ENCODE measurements around the gene GABRQ. TPM values are rescaled to one million over a fixed set of nuclear protein-coding genes. Genes with fewer than 3 reads are reported as not detected.

GABRQ gene
- 1 to 10 TPM in 3 of 4 donors, under 1 TPM in 1; 0.57 to 1.5 (median 1.3) TPM for total RNA-seq

- Histone ChIP-seq H3K4me3 (peak within 1 kb of the TSS; percentile 13 to 50 (median 34)), H3K4me1 (peaks cover 0 to 26% (median 0%) of the 10 kb centered on the region in 3 donors), H3K27ac (no peak within 1 kb of the TSS), H3K9me3 (no peaks in the 10 kb centered on the region), H3K36me3 (no peaks in the 10 kb centered on the region), H3K27me3 (peaks cover 0 to 42% (median 2%) of the 10 kb centered on the region in 4 donors)
- 30% methylated on average over 2 of the region's 64 CpGs; no CpG with 5 or more reads in 1 of the 2 donors for WGBS, 2 donors
- TF ChIP-seq POLR2A (IDR thresholded peaks at IDR 0.05): peak in 2 of 4 donors; percentile 48 to 55
- no peak for TF ChIP-seq CTCF (IDR thresholded peaks at IDR 0.05)
- DNase-seq: no peak
- intact Hi-C loops (cut with DNase I): loop anchor here (5.0 kb wide), 1 partner anchor 886 kb away; no protein-coding TSS in a partner anchor
Observed at GRCh38 chrX:152637649-152638442, at the start of gene GABRQ. Gene GABRQ (plus strand): TSS chrX:152637895. CDS start chrX:152638203, 308 bp downstream.

- DNase-seq: no peak
- no peak overlapping the region for H3K4me3 ChIP-seq
- H3K4me1 ChIP-seq: no peaks in the 10 kb centered on the region
- no peaks in the 10 kb centered on the region for H3K27me3 ChIP-seq
- no peak overlapping the region for H3K27ac ChIP-seq
- TF ChIP-seq POLR2A (IDR thresholded peaks at IDR 0.05) (no peak), CTCF (IDR thresholded peaks at IDR 0.05) (no peak)
- intact Hi-C loops (cut with DNase I): no loop called here
- no peaks in the 10 kb centered on the region for H3K36me3 ChIP-seq
- H3K9me3 ChIP-seq: no peaks in the 10 kb centered on the region
Observed at GRCh38 chrX:152588206-152588605, 49.5 kb upstream of the GABRQ start.

- Histone ChIP-seq H3K9me3 (no peaks in the 10 kb centered on the region), H3K4me3 (no peak overlapping the region), H3K27ac (no peak overlapping the region), H3K4me1 (no peaks in the 10 kb centered on the region), H3K27me3 (no peaks in the 10 kb centered on the region), H3K36me3 (no peaks in the 10 kb centered on the region)
- TF ChIP-seq CTCF (IDR thresholded peaks at IDR 0.05) (no peak), POLR2A (IDR thresholded peaks at IDR 0.05) (no peak)
- WGBS, 2 donors: 41 to 47% methylated on average over 4 to 5 of the region's 5 CpGs
- DNase-seq: no peak
- intact Hi-C loops (cut with DNase I): no loop called here
Observed at GRCh38 chrX:152600853-152601633, 36.7 kb upstream of the GABRQ start.

- Histone ChIP-seq H3K27me3 (no peaks in the 10 kb centered on the region), H3K9me3 (peaks cover 0 to under 1% (median 0%) of the 10 kb centered on the region in 3 donors), H3K4me1 (no peaks in the 10 kb centered on the region), H3K4me3 (no peak overlapping the region), H3K27ac (no peak overlapping the region), H3K36me3 (no peaks in the 10 kb centered on the region)
- intact Hi-C loops (cut with DNase I): no loop called here
- DNase-seq: no peak
- TF ChIP-seq CTCF (IDR thresholded peaks at IDR 0.05) (no peak), POLR2A (IDR thresholded peaks at IDR 0.05) (no peak)
- WGBS, 2 donors: 38 to 62% methylated on average over 5 to 6 of the region's 6 CpGs
Observed at GRCh38 chrX:152601848-152602616, 35.7 kb upstream of the GABRQ start.
